Lower leg skin (tissue), 4 donors: ENCODE results near the gene ZBTB8B. TPM values are rescaled to one million over a fixed set of nuclear protein-coding genes. Genes with fewer than 3 reads are reported as not detected.
"Not testable (repeated sequence)": the region's sequence is repeated elsewhere in the genome, so short reads cannot be mapped to it uniquely, and the experiment has no call there.

ENCODE experiments used
- DNase-seq, 2 donors: peaks; one replicate each; pipeline ENCODE4 v3.0.0-alpha.2; 2019; ENCODE audit warnings: low spot score in 2 of 2
- H3K4me3 ChIP-seq: fragments of 200-600 bp; sonication (generic); 2 replicates; pipeline ENCODE4 v1.5.1; 2017; ENCODE audit warnings: mild to moderate bottlenecking, low read depth; ENCODE audit not compliant: poor library complexity, severe bottlenecking
- POLR2A ChIP-seq, 2 donors: fragments of 450-650 bp; IDR thresholded peaks; one replicate each; pipeline ENCODE4 v1.6.1; 2016 to 2017; ENCODE audit warnings: antibody characterized with exemption in 2 of 2, mild to moderate bottlenecking in 1 of 2, moderate library complexity in 1 of 2
- WGBS, 2 donors: methylation state at CpG; one replicate each; pipeline ENCODE4 v1.1.5; 2018; 5-methylcytosine and 5-hydroxymethylcytosine counted together
- intact Hi-C: fragments of 100-400 bp; cut with DNase I; formaldehyde crosslinking; loops from one replicate; pipeline ENCODE4 v1.15.0; 2023; ENCODE audit warnings: low total_unique reads
- total RNA-seq, 4 donors: library from RNA; depleted of rRNA; stranded (reverse); fragments of >200 nt; gene quantifications; one replicate each; pipeline ENCODE4 v1.1.0, GENCODE V29; 2016
- TF ChIP-seq, protein P1 (sequence below), 3 donors: fragments of 450-650 bp; IDR thresholded peaks; one replicate each; pipeline ENCODE4 v1.5.1; 2016; ENCODE audit warnings: antibody characterized with exemption in 3 of 3, mild to moderate bottlenecking in 3 of 3, moderate library complexity in 2 of 3

Gene ZBTB8B
- total RNA-seq, 4 donors from 2014 or later = 0.02 TPM; not detected in 3

DNA sequence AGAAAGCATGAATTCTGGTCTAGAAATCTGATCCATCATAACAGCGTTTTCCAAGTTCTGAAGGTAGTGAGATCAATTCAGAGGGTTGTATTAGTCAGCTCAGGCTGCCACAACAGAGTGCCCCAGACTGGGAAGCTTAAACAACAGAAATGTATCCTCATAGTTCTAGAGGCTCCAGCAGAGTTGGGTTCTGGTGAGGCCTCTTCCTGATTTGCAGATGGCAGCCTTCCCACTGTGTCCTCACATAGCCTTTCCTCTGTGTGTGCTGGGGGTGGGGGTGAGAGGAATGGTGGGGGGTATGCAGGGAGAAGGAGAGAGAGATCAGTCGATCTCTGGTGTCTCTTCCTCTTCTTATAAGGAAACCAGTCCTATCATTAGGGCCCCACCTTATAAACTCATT lies 15.1 kb downstream of the ZBTB8B start:
- intact Hi-C loops = no loop called here
- no peak overlapping the region for H3K4me3 ChIP-seq
- WGBS, 2 donors = 64 to 68% methylated on average over 2 of the region's 2 CpGs
- TF ChIP-seq POLR2A (IDR thresholded peaks at IDR 0.05) = no peak
- TF ChIP-seq, protein P1, sequence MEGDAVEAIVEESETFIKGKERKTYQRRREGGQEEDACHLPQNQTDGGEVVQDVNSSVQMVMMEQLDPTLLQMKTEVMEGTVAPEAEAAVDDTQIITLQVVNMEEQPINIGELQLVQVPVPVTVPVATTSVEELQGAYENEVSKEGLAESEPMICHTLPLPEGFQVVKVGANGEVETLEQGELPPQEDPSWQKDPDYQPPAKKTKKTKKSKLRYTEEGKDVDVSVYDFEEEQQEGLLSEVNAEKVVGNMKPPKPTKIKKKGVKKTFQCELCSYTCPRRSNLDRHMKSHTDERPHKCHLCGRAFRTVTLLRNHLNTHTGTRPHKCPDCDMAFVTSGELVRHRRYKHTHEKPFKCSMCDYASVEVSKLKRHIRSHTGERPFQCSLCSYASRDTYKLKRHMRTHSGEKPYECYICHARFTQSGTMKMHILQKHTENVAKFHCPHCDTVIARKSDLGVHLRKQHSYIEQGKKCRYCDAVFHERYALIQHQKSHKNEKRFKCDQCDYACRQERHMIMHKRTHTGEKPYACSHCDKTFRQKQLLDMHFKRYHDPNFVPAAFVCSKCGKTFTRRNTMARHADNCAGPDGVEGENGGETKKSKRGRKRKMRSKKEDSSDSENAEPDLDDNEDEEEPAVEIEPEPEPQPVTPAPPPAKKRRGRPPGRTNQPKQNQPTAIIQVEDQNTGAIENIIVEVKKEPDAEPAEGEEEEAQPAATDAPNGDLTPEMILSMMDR (IDR thresholded peaks at IDR 0.05) = no peak
- DNase-seq = no peak

DNA sequence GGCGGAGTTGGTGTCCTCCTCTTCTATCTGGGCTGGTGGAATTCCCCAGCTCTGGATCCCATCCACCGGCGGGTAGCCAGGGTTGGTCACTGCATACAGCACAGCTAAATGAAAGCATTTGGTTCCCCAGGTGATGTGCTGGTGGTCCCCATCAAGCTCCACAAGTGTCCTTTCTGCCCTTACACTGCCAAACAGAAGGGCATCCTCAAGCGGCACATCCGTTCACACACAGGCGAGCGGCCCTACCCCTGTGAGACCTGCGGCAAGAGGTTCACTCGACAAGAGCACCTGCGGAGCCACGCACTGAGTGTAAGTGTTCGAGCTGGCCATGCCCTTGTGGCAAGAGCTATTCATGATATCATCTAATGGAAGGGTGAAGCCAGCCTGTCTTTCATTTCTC lies 15.9 kb downstream of the ZBTB8B start:
- WGBS, 2 donors = 93 to 96% methylated on average over 12 of the region's 12 CpGs
- no peak for DNase-seq
- no peak overlapping the region for H3K4me3 ChIP-seq
- intact Hi-C loops = no loop called here
- TF ChIP-seq POLR2A (IDR thresholded peaks at IDR 0.05) = no peak
- TF ChIP-seq, protein P1 (IDR thresholded peaks at IDR 0.05) = no peak

DNA sequence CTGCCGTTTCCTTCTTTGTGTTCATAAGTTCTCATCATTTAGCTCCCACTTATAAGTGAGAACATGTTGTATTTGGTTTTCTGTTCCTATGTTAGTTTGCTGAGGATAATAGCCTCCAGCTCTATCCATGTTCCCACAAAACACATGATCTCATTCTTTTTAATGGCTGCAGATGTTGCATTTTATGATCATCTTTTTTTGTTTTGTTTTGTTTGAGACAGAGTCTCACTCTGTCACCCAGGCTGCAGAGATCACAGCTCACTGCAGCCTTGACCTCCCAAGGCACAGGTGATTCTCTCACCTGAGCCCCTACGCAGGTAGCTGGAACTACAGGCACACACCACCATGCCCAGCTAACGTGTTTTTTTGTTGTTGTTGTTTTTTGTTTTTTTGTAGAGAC lies 16.9 kb downstream of the ZBTB8B start:
- DNase-seq, intact Hi-C loops, H3K4me3 ChIP-seq: not testable (repeated sequence)
- 56% methylated on average over 3 of the region's 3 CpGs for WGBS, 2 donors

DNA sequence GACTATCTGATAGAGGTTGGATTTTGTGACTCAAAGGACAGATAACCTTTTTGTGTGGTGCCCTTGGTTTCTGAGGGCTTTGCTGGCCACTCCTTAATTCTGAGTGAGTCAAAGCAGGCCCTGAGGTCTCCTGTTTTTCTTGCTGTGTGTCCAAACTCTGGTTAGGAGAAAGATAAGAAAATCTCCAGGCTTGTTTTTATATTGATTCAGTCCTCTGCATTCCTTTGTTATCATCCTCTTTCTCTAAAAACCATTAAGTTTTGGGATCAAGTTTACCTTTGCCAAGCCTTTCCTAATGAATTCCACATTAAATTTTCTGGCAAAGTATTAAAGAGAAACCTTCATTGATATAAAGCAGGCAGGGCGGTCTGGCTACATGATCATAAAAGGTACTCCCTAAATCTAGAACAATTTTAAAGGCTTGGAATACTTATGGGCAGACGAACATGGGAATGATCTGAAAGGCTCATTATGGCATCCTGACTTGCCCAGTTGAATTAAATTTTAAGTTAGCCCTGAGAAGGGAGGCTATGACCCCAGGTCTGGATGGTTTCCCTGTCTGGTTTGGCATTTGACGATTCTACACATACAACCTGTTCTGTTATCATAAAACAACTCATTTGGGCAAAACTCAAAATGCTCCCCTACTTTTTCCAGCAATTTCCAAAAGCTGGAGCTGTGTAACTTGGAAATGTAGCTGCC lies 20.8 kb downstream of the ZBTB8B start:
- H3K4me3 ChIP-seq = no peak overlapping the region
- WGBS, 2 donors = 67 to 72% methylated on average over 3 of the region's 3 CpGs
- TF ChIP-seq POLR2A (IDR thresholded peaks at IDR 0.05) = no peak
- TF ChIP-seq, protein P1 (IDR thresholded peaks at IDR 0.05) = no peak
- intact Hi-C loops = no loop called here
- no peak for DNase-seq

DNA sequence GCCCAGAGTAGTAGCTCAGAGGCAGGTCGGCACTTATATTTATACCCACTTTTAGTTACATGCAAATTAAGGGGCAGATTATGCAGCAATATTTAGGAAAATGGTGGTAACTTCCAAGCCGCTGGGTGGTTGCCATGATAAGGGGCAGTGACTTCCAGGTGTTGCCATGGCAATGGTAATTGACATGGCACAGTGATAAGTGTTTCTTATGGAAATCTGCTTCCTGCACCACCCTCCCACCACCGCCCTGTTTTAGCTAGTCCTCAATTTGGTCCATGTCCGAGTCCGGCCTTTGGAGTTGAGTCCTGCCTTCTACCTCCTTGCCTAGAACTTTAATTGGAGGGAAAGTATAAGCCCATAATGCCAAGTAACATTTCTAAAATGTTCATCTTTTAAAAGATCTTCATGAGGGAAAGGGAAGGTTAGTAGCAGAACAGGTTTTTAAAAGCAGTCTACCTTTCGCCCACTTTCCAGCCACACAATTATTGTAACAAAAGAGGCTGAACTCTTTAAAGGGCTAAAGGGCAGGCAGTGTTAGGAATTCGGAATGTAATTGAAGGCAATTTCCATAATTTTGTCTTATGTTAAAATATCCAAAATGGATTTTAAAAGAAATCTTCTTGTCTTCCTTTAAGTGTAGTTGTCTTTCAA lies 21.7 kb downstream of the ZBTB8B start:
- WGBS, 2 donors = 86 to 89% methylated on average over 7 of the region's 7 CpGs
- no peak overlapping the region for H3K4me3 ChIP-seq
- DNase-seq = no peak
- no peak for TF ChIP-seq POLR2A (IDR thresholded peaks at IDR 0.05)
- TF ChIP-seq, protein P1 (IDR thresholded peaks at IDR 0.05) = no peak
- intact Hi-C loops = no loop called here

DNA sequence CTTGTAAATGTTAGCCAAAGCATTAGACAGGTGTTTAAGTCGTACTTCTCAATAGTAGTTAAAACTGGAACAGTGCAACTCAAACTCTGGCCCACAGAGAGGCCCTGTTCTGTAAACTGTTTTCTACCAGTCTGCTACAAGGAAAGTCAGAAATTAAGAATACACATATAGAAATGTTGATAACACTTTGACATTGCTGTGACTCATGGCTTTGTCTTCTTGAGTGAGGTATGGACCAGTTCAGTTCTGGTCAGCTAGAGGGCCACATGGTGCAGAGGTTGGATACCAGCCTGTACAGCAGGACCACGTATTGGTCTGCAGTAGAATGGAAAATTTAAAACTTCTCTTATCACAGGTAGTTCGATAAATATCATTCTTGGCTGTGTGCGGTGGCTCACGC lies 22.3 kb downstream of the ZBTB8B start:
- DNase-seq = no peak
- intact Hi-C loops = no loop called here
- WGBS, 2 donors = 94% methylated on average over 5 of the region's 5 CpGs
- no peak overlapping the region for H3K4me3 ChIP-seq
- TF ChIP-seq, protein P1 (IDR thresholded peaks at IDR 0.05) = no peak
- no peak for TF ChIP-seq POLR2A (IDR thresholded peaks at IDR 0.05)
